K562 (cell line): ENCODE measurements around the gene GPR37L1. TPM values are rescaled to one million over a fixed set of nuclear protein-coding genes. Genes with fewer than 3 reads are reported as not detected.

Source experiments
- ATF7 ChIP-seq: fragments of 450-650 bp; IDR thresholded peaks from 2 replicates; pipeline ENCODE4 v1.7.1; 2014; ENCODE audit warnings: mild to moderate bottlenecking, moderate library complexity
- C11orf30 ChIP-seq: fragments of 450-650 bp; IDR thresholded peaks from 2 replicates; pipeline ENCODE4 v1.6.1; 2016; ENCODE audit warnings: low read depth, mild to moderate bottlenecking
- CREM ChIP-seq: IDR thresholded peaks from 2 replicates; pipeline ENCODE4 v1.6.1; 2014; ENCODE audit warnings: antibody characterized with exemption, low read depth
- FIP1L1 ChIP-seq: fragments of 200-400 bp; formaldehyde crosslinking; IDR thresholded peaks from 2 replicates; pipeline ENCODE4 v1.6.1; 2018; ENCODE audit warnings: mild to moderate bottlenecking, low read depth, low read length; ENCODE audit not compliant: poor library complexity, severe bottlenecking
- GATAD2B ChIP-seq: fragments of 450-650 bp; IDR thresholded peaks from 2 replicates; pipeline ENCODE4 v1.6.1; 2017; ENCODE audit warnings: mild to moderate bottlenecking, borderline replicate concordance
- NFIX ChIP-seq: fragments of 250-450 bp; sonication (Bioruptor Pico); IDR thresholded peaks from 2 replicates; pipeline ENCODE4 v1.4.0; 2020; ENCODE audit warnings: low read depth, mild to moderate bottlenecking, moderate library complexity
- RBBP5 ChIP-seq: fragments of 200-600 bp; sonication (generic); IDR thresholded peaks from 2 replicates; pipeline ENCODE4 v1.6.1; 2012; ENCODE audit warnings: borderline replicate concordance, mild to moderate bottlenecking, low read length, control low read depth, inconsistent platforms; ENCODE audit not compliant: insufficient read depth, poor library complexity, severe bottlenecking
- SMAD1 ChIP-seq: fragments of 150-350 bp; IDR thresholded peaks from 2 replicates; pipeline ENCODE4 v1.6.1; 2014; ENCODE audit warnings: low read length, low read depth; ENCODE audit not compliant: partially characterized antibody
- SPI1 ChIP-seq: IDR thresholded peaks from 2 replicates; pipeline ENCODE4 v1.6.1; 2011; ENCODE audit warnings: low read depth, low read length, control low read depth, borderline replicate concordance
- ZNF197 ChIP-seq: fragments of 200-800 bp; sonication (Bioruptor generic); IDR thresholded peaks from 2 replicates; pipeline ENCODE4 v1.6.1; 2016; ENCODE audit warnings: low read depth, missing genetic modification characterization, missing compliant biosample characterization
- polyA plus RNA-seq, 8 experiments: library from polyadenylated mRNA; depleted of rRNA in 4 of 8; stranded (reverse) in 5 of 8; unstranded in 3 of 8; fragments of >200 nt; fragmentation: Nextera tagmentation in 2 of 8; fragmentation: Illumina TruSeq in 1 of 8; extraction: Ambion mirVana in 2 of 8; extraction: Trizol in 1 of 8; gene quantifications; 2 replicates each; pipeline versions ENCODE4 v1.2.1 to v1.2.3, GENCODE V29; 2011 to 2014; ENCODE audit warnings: inconsistent platforms in 1 of 8, missing spikeins in 1 of 8
- total RNA-seq, 7 experiments: library from RNA; depleted of rRNA in 6 of 7; stranded (reverse); fragments of >200 nt in 6 of 7; fragmentation: Illumina TruSeq in 2 of 7; extraction: Trizol in 2 of 7; gene quantifications; 2 replicates each; pipeline versions ENCODE4 v1.2.1 to v1.2.3, GENCODE V29; 2011 to 2021; ENCODE audit warnings: low replicate concordance in 1 of 7
- TF ChIP-seq, protein P1 (sequence below): fragments of 250-450 bp; sonication (Bioruptor Pico); IDR thresholded peaks from 2 replicates; pipeline ENCODE4 v1.5.1; 2021; ENCODE audit warnings: mild to moderate bottlenecking
- TF ChIP-seq, protein P2 (sequence below): fragments of 450-650 bp; formaldehyde crosslinking; IDR thresholded peaks from 2 replicates; pipeline ENCODE4 v1.4.0; 2022; ENCODE audit warnings: missing genetic modification characterization
- TF ChIP-seq, protein P3 (sequence below): fragments of 450-650 bp; conservative IDR thresholded peaks from 2 replicates; pipeline ENCODE4 v1.6.1; 2016; ENCODE audit warnings: missing genetic modification characterization, low read depth, mild to moderate bottlenecking, control low read depth, missing compliant biosample characterization
- TF ChIP-seq, protein P4 (sequence below): sonication (generic); formaldehyde crosslinking; IDR thresholded peaks from 2 replicates; pipeline ENCODE4 v1.8.0; 2022; ENCODE audit warnings: mild to moderate bottlenecking, missing genetic modification reagents
- TF ChIP-seq, protein P5 (sequence below), 2 experiments: IDR thresholded peaks; 2 replicates each; pipeline ENCODE4 v1.6.1; 2012; ENCODE audit warnings: improper control_type of control experiment in 2 of 2, low read depth in 2 of 2, low read length in 2 of 2, borderline replicate concordance in 1 of 2

GPR37L1 gene
- total and polyA plus RNA-seq, 9 of the 15 experiments (the other 6 are each of a cell fraction or from before 2014, with no cell fraction given) = not detected

DNA sequence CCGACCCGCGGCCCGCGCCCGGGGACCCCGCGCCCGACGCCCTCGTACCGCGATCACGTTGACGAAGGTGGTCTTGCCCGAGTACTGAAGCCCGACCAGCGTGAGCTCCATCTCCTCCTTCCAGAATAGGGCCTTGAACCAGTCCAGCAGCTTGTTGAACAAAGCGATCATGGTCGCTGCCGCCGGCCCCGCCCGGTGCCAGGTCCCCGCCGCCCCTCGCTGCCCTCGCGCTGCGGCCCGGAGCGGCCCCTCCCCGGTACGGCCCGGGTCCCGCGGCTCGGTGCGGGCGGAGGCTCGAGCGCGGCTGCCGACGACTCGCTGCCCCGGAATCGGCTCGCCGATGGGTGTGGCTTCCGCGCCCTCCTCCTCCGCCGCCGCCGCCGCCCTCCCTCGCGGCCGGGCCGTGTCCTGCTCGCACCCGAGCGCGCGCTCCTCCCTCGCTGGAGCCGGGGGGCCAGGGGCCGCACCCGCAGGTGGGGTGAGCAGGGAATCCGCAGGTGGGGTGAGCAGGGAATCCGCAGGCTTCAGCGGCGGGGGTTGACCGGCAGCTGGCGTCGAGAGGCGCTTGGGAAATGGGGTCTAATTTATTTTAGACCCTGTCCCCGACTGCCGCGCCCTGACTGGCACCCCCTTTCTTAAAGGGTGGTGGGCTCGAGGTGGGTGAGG, 21.8 kb downstream of the GPR37L1 start, which contains the start of gene ARL8A (continued):
- TF ChIP-seq ZNF197 (CRISPR knock-in tag) (no peak; the same call in 1 of the 2 replicates), NFIX (CRISPR knock-in tag) (no peak), FIP1L1 (peak; percentile 72), CREM (peak; percentile 31; the same call in 1 of the 2 replicates), RBBP5 (peak; percentile 67), GATAD2B (peak; percentile 92), ATF7 (peak; percentile 49; the same call in 1 of the 2 replicates), SMAD1 (peak; percentile 20), C11orf30 (no peak), SPI1 (no peak)
- TF ChIP-seq, protein P1, sequence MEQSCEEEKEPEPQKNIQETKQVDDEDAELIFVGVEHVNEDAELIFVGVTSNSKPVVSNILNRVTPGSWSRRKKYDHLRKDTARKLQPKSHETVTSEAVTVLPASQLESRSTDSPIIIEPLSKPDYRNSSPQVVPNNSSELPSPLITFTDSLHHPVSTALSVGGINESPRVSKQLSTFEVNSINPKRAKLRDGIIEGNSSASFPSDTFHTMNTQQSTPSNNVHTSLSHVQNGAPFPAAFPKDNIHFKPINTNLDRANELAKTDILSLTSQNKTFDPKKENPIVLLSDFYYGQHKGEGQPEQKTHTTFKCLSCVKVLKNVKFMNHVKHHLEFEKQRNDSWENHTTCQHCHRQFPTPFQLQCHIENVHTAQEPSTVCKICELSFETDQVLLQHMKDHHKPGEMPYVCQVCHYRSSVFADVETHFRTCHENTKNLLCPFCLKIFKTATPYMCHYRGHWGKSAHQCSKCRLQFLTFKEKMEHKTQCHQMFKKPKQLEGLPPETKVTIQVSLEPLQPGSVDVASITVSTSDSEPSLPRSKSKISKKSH (CRISPR knock-in tag) = no peak
- TF ChIP-seq, protein P2, sequence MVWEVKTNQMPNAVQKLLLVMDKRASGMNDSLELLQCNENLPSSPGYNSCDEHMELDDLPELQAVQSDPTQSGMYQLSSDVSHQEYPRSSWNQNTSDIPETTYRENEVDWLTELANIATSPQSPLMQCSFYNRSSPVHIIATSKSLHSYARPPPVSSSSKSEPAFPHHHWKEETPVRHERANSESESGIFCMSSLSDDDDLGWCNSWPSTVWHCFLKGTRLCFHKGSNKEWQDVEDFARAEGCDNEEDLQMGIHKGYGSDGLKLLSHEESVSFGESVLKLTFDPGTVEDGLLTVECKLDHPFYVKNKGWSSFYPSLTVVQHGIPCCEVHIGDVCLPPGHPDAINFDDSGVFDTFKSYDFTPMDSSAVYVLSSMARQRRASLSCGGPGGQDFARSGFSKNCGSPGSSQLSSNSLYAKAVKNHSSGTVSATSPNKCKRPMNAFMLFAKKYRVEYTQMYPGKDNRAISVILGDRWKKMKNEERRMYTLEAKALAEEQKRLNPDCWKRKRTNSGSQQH = no peak
- TF ChIP-seq, protein P3, sequence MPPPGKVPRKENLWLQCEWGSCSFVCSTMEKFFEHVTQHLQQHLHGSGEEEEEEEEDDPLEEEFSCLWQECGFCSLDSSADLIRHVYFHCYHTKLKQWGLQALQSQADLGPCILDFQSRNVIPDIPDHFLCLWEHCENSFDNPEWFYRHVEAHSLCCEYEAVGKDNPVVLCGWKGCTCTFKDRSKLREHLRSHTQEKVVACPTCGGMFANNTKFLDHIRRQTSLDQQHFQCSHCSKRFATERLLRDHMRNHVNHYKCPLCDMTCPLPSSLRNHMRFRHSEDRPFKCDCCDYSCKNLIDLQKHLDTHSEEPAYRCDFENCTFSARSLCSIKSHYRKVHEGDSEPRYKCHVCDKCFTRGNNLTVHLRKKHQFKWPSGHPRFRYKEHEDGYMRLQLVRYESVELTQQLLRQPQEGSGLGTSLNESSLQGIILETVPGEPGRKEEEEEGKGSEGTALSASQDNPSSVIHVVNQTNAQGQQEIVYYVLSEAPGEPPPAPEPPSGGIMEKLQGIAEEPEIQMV (tag) = no peak
- TF ChIP-seq, protein P4, sequence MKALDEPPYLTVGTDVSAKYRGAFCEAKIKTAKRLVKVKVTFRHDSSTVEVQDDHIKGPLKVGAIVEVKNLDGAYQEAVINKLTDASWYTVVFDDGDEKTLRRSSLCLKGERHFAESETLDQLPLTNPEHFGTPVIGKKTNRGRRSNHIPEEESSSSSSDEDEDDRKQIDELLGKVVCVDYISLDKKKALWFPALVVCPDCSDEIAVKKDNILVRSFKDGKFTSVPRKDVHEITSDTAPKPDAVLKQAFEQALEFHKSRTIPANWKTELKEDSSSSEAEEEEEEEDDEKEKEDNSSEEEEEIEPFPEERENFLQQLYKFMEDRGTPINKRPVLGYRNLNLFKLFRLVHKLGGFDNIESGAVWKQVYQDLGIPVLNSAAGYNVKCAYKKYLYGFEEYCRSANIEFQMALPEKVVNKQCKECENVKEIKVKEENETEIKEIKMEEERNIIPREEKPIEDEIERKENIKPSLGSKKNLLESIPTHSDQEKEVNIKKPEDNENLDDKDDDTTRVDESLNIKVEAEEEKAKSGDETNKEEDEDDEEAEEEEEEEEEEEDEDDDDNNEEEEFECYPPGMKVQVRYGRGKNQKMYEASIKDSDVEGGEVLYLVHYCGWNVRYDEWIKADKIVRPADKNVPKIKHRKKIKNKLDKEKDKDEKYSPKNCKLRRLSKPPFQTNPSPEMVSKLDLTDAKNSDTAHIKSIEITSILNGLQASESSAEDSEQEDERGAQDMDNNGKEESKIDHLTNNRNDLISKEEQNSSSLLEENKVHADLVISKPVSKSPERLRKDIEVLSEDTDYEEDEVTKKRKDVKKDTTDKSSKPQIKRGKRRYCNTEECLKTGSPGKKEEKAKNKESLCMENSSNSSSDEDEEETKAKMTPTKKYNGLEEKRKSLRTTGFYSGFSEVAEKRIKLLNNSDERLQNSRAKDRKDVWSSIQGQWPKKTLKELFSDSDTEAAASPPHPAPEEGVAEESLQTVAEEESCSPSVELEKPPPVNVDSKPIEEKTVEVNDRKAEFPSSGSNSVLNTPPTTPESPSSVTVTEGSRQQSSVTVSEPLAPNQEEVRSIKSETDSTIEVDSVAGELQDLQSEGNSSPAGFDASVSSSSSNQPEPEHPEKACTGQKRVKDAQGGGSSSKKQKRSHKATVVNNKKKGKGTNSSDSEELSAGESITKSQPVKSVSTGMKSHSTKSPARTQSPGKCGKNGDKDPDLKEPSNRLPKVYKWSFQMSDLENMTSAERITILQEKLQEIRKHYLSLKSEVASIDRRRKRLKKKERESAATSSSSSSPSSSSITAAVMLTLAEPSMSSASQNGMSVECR (CRISPR knock-in tag) = peak; percentile 42
- TF ChIP-seq, protein P5, sequence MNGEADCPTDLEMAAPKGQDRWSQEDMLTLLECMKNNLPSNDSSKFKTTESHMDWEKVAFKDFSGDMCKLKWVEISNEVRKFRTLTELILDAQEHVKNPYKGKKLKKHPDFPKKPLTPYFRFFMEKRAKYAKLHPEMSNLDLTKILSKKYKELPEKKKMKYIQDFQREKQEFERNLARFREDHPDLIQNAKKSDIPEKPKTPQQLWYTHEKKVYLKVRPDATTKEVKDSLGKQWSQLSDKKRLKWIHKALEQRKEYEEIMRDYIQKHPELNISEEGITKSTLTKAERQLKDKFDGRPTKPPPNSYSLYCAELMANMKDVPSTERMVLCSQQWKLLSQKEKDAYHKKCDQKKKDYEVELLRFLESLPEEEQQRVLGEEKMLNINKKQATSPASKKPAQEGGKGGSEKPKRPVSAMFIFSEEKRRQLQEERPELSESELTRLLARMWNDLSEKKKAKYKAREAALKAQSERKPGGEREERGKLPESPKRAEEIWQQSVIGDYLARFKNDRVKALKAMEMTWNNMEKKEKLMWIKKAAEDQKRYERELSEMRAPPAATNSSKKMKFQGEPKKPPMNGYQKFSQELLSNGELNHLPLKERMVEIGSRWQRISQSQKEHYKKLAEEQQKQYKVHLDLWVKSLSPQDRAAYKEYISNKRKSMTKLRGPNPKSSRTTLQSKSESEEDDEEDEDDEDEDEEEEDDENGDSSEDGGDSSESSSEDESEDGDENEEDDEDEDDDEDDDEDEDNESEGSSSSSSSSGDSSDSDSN (IDR thresholded peaks at IDR 0.05; ENCODE audit: borderline replicate concordance in 1 of 2, low read depth in 2 of 2, low read length in 2 of 2) = peak; percentile 67 to 68; a peak in 2 of 4 replicates
